ENCODE measurements around the gene CREB5.
"Not testable (repeated sequence)": the region's sequence is repeated elsewhere in the genome, so short reads cannot be mapped to it uniquely, and the experiment has no call there.

The CREB5 gene

GRCh38 chr7:28595076-28595475 lies 182.8 kb downstream of the CREB5 start:
- TF ChIP-seq CTCF (IDR thresholded peaks at IDR 0.05; ENCODE audit: low read depth, low read length) = no peak
- no peak for DNase-seq (ENCODE audit: extremely low read depth, low read depth)

DNA sequence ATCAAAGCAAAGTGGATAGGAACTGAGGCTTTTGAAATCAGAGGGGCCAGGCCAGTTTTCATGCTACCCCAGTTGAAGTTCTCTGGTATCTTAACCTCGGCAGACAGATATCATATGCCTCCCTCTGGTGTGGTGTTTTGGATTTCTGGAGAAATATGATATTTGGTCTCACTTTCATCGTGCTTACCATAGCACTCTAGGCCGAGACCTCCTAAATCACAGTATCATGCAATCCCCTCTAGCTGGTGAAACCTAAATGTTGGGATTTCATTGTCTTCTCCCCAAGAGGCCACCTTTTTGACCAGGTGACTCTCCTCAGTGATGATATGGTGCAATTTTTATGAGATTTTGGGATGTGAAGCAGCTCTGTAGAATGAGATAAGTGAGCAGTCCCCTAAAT lies 183.5 kb downstream of the CREB5 start:
- no peak for TF ChIP-seq CTCF (IDR thresholded peaks at IDR 0.05; ENCODE audit: low read depth, low read length)
- no peak for DNase-seq (ENCODE audit: extremely low read depth, low read depth)

- DNase-seq (ENCODE audit: extremely low read depth, low read depth) = no peak
- no peak for TF ChIP-seq CTCF (IDR thresholded peaks at IDR 0.05; ENCODE audit: low read depth, low read length)
These were observed 184.1 kb downstream of the CREB5 start for GRCh38 chr7:28596245-28596935.

DNA sequence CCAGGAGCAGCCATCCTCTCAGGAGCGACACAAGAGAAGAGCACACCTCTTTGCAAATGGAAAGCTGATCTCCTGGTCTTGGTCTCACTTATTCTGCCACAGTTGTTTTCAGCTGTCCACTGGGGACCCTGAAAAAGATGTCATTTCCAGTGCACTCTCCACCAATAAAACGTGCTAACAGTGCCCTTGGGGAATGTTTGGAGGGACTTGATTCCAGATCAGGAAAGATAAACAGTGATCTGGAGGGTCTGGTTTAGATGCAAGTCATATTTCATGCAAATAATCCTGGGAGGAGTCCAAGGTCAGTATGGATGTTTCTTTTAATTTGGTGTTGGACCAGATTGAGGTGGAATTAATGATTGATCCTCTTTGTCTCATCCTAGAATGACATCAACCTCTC lies 185.0 kb downstream of the CREB5 start:
- no peak for DNase-seq (ENCODE audit: extremely low read depth, low read depth)
- TF ChIP-seq CTCF (IDR thresholded peaks at IDR 0.05; ENCODE audit: low read depth, low read length) = no peak

DNA sequence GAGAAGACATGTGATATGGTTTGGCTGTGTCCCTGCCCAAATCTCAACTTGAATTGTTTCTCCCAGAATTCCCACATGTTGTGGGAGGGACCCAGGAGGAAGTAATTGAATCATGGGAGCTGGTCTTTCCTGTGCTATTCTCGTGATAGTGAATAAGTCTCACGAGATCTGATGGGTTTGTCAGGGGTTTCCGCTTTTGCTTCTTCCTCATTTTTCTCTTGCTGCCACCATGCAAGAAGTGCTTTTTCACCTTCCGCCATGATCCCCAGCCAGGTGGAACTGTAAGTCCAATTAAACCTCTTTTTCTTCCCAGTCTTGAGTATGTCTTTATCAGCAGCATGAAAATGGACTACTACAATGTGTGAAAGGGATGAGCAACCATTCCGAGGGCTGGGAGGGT lies 185.7 kb downstream of the CREB5 start:
- DNase-seq (ENCODE audit: extremely low read depth, low read depth) = not testable (repeated sequence)

DNA sequence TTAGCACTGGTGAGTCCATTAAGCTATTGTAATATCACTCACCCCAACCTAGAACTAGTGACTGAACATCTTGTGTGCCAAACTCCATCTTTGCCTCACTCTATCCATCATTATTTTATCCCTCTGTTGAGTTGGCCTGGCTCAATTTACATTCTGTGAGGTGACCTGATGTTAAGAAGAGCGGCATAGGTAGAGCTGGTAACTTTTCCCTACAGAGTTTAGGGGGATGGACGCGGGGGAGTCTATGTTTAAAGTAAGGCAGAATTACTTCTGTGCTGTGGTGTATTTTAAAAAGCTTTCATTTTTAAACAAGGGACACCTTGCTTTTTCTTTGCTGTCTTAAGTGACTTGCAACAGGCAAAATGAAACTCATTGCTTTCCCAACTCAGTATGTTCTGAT lies 186.3 kb downstream of the CREB5 start:
- no peak for DNase-seq (ENCODE audit: extremely low read depth, low read depth)
- TF ChIP-seq CTCF (IDR thresholded peaks at IDR 0.05; ENCODE audit: low read depth, low read length) = no peak

DNA sequence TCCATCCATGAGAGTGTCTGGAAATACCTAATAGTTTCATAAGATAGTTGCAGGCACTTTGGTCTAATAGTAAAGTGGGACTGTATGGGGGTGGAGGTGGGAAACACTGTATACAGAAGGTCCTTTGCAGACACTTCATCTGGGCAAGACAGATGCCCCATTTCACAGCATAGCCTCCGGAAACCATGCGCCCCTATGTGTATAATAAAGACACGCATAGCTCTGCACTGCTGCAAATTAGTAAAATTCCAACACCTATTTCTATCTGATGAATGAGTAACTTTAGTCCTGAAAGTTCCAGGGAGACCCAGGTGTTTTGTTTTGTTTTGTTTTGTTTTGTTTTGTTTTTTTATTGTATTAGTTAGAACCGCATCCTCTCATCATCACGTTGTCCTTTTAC lies 187.1 kb downstream of the CREB5 start:
- no peak for TF ChIP-seq CTCF (IDR thresholded peaks at IDR 0.05; ENCODE audit: low read depth, low read length)
- DNase-seq (ENCODE audit: extremely low read depth, low read depth) = no peak

DNA sequence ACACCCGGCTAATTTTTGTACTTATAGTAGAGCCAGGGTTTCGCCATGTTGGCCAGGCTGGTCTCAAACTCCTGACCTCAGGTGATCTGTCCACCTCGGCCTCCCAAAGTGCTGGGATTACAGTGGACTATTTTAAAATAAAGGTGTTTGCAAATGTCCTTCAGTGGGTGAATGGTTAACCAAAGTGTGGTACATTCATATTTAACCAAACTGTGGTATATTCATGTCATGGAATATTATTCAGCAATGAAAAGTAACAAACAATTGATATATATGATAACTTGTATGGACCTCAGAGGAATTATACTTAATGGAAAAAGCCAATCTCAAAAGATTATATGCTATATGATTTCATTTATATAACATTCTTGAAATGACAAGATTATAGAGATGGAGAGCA lies 190.0 kb downstream of the CREB5 start:
- no peak for TF ChIP-seq CTCF (IDR thresholded peaks at IDR 0.05; ENCODE audit: low read depth, low read length)

More for the DNA sequence above, 190.0 kb downstream of the CREB5 start:
- DNase-seq (ENCODE audit: extremely low read depth, low read depth) = no peak

Measured in AG09319 (cell line).